GM21717 (cell line): ENCODE measurements around the gene DYNC2H1.
"Not testable (repeated sequence)": the region's sequence is repeated elsewhere in the genome, so short reads cannot be mapped to it uniquely, and the experiment has no call there.

Experiments used
- ATAC-seq: cut with Tn5 transposase; IDR thresholded peaks from one replicate; pipeline ENCODE4 v1.9.1; 2021; ENCODE audit warnings: mild to moderate bottlenecking, moderate library complexity; ENCODE audit not compliant: unreplicated experiment

The DYNC2H1 gene

GRCh38 chr11:103368145-103368544 is 258.9 kb downstream of the DYNC2H1 start:
- no peak for ATAC-seq

GRCh38 chr11:103370076-103370475 is 260.9 kb downstream of the DYNC2H1 start:
- no peak for ATAC-seq

GRCh38 chr11:103372906-103373305 is 263.7 kb downstream of the DYNC2H1 start:
- no peak for ATAC-seq

- ATAC-seq, result not testable (repeated sequence)
Measured at GRCh38 chr11:103374227-103374626, 265.0 kb downstream of the DYNC2H1 start.

- ATAC-seq, result no peak
Measured at GRCh38 chr11:103378931-103379330, 269.7 kb downstream of the DYNC2H1 start.

- ATAC-seq, result no peak
Measured at GRCh38 chr11:103380031-103380430, 270.8 kb downstream of the DYNC2H1 start.

GRCh38 chr11:103384652-103385051 is 275.4 kb downstream of the DYNC2H1 start:
- ATAC-seq, result no peak

- no peak for ATAC-seq
Measured at GRCh38 chr11:103395612-103396011, 286.4 kb downstream of the DYNC2H1 start.

- ATAC-seq, result no peak
Measured at GRCh38 chr11:103396237-103396636, 287.0 kb downstream of the DYNC2H1 start.

GRCh38 chr11:103397369-103397768 is 288.1 kb downstream of the DYNC2H1 start:
- no peak for ATAC-seq

- no peak for ATAC-seq
Measured at GRCh38 chr11:103398829-103399228, 289.6 kb downstream of the DYNC2H1 start.

GRCh38 chr11:103406357-103406756 is 297.1 kb downstream of the DYNC2H1 start:
- ATAC-seq, result no peak

- no peak for ATAC-seq
Measured at GRCh38 chr11:103407641-103408040, 298.4 kb downstream of the DYNC2H1 start.

GRCh38 chr11:103413266-103413888 is 304.2 kb downstream of the DYNC2H1 start:
- ATAC-seq, result no peak

- ATAC-seq, result no peak
Measured at GRCh38 chr11:103418014-103418413, 308.8 kb downstream of the DYNC2H1 start.

GRCh38 chr11:103420593-103420992 is 311.4 kb downstream of the DYNC2H1 start:
- no peak for ATAC-seq

- ATAC-seq, result no peak
Measured at GRCh38 chr11:103433386-103434072, 324.3 kb downstream of the DYNC2H1 start.

GRCh38 chr11:103434073-103434411 is 324.8 kb downstream of the DYNC2H1 start:
- no peak for ATAC-seq

- ATAC-seq, result no peak
Measured at GRCh38 chr11:103436131-103436770, 327.0 kb downstream of the DYNC2H1 start.

- ATAC-seq, result no peak
Measured at GRCh38 chr11:103441021-103441420, 331.8 kb downstream of the DYNC2H1 start.

GRCh38 chr11:103448966-103449365 is 339.7 kb downstream of the DYNC2H1 start:
- no peak for ATAC-seq

- no peak for ATAC-seq
Measured at GRCh38 chr11:103450241-103450640, 341.0 kb downstream of the DYNC2H1 start.
